Measurements from ENCODE around the gene ZFP69B. TPM values are rescaled to one million over a fixed set of nuclear protein-coding genes. Genes with fewer than 3 reads are reported as not detected.

The ZFP69B gene
- total RNA-seq, 2 experiments from 2014 or later, result 3.8 to 5.1 TPM

DNA sequence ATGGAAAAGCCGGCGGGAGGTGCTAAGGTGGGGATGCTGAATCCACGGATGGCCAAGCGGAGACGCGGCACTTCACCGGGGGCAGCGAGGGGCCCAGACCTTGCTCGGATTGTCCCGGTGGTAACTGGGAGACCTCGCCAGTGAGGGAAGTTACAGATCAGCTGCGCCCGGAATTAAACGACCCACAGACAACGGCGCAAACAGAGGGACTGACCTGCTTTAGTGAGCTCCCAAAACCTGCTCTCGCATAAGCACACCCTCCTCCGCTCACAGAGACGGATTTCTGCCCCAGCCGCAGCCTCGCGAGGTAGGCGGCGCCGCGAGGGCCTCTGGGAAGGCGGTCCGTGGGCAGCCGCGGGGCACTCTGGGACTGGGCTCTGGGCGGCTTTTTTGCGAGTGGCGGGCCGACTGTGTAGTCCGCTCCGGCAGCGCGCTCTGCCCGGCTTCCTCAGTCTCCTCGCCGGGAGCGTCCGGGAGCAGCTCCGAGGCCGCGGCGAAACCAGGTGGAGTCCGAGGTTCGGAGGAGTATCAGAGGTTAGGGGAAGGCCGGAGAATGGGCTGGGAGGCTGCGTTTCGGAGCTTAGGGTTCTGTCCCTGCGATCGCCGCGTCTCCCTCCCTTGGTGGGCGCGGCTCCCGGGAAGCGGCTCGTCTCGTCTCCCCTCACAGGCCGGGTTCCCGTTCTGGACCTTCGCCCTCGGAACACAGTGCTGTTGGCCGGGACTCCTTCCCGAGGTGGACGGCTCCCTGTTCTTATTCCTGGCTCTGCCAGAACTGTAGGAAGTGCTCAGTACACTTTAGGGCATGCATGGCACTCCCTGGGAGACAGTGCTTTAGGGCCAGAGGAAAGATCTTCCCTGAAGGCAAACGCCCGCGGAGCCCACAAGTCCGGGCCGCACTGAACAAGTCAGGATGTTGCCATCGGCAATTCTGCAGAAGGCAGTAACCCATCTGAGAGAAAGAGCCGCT is 58.4 kb downstream of the ZFP69B start, which contains the start of gene EXO5:
Gene EXO5 (plus strand): TSS at position 393 of the 967 bp plus-strand sequence. CDS start 5,778 bp downstream, outside the sequence.
- ATAC-seq, result peak; percentile 99
- DNase-seq, result peak; percentile 91
- peaks cover 19% of the 10 kb centered on the region for H3K4me1 Mint-ChIP-seq
- CTCF ChIA-PET, result interaction anchor here (0.7 to 1.8 kb wide), 2 partner anchors 24 to 58 kb away, joined by 4 to 5 read pairs; partner anchors contain the start of gene ZFP69B
- H3K4me3 Mint-ChIP-seq, result peak within 1 kb of the TSS; percentile 83
- no peaks in the 10 kb centered on the region for H3K27me3 Mint-ChIP-seq
- H3K27ac Mint-ChIP-seq, result peak within 1 kb of the TSS; percentile 87
- H3K36me3 Mint-ChIP-seq, result peaks cover 61% of the 10 kb centered on the region
- H3K9me3 Mint-ChIP-seq (ENCODE audit: low read depth), result peaks cover 26% of the 10 kb centered on the region

Other genes starting within 250 kb of the ZFP69B start
- under 1 TPM in 1 of 2 experiments, not detected in 1; 0.41 TPM for gene TMCO2, start 202.5 kb upstream of the ZFP69B start, total RNA-seq
- gene ZMPSTE24, start 192.2 kb upstream of the ZFP69B start, total RNA-seq, result 10 to 100 TPM; 23.3 to 41.1 TPM
- gene COL9A2, start 133.2 kb upstream of the ZFP69B start, total RNA-seq, result 10 to 100 TPM in 1 of 2 experiments, 1 to 10 TPM in 1; 8.3 to 12.4 TPM
- 100 to 1,000 TPM; 116 to 145 TPM for gene SMAP2, start 76.7 kb upstream of the ZFP69B start, total RNA-seq
- 1 to 10 TPM; 1.4 TPM for gene ZFP69, start 26.8 kb downstream of the ZFP69B start, total RNA-seq
- 10 to 100 TPM; 15.4 to 15.9 TPM for gene EXO5, start 58.3 kb downstream of the ZFP69B start, total RNA-seq
- 10 to 100 TPM in 1 of 2 experiments, 1 to 10 TPM in 1; 8.7 to 10.0 TPM for gene ZNF684, start 81.2 kb downstream of the ZFP69B start, total RNA-seq
- 1 to 10 TPM; 2.1 to 5.3 TPM for gene RIMS3, start 215.2 kb downstream of the ZFP69B start, total RNA-seq
- 10 to 100 TPM; 71.1 to 91.2 TPM for gene NFYC, start 241.2 kb downstream of the ZFP69B start, total RNA-seq